Measurements from ENCODE around the gene SLIT1.

The SLIT1 gene

GRCh38 chr10:97215619-97216260, 30.0 kb upstream of the SLIT1 start:
- no peak for TF ChIP-seq JUND (IDR thresholded peaks at IDR 0.05; ENCODE audit: low read depth)
- DNase-seq (ENCODE audit: low read depth in 1 of 2, low spot score in 1 of 2): no peak
- in situ Hi-C loops (cut with HindIII; ENCODE audit: low pct_unique_long_range_greater_than_20kb, low sequenced_read_pairs): no loop called here

GRCh38 chr10:97213431-97213830, 27.7 kb upstream of the SLIT1 start:
- TF ChIP-seq JUND (IDR thresholded peaks at IDR 0.05; ENCODE audit: low read depth): no peak
- no peak for DNase-seq (ENCODE audit: low read depth in 1 of 2, low spot score in 1 of 2)
- in situ Hi-C loops (cut with HindIII; ENCODE audit: low pct_unique_long_range_greater_than_20kb, low sequenced_read_pairs): no loop called here

- in situ Hi-C loops (cut with HindIII; ENCODE audit: low pct_unique_long_range_greater_than_20kb, low sequenced_read_pairs): no loop called here
- TF ChIP-seq JUND (IDR thresholded peaks at IDR 0.05; ENCODE audit: low read depth): no peak
- no peak for DNase-seq (ENCODE audit: low read depth in 1 of 2, low spot score in 1 of 2)
These were observed 25.5 kb upstream of the SLIT1 start for GRCh38 chr10:97211229-97211628.

GRCh38 chr10:97210543-97210960, 24.8 kb upstream of the SLIT1 start:
- no peak for TF ChIP-seq JUND (IDR thresholded peaks at IDR 0.05; ENCODE audit: low read depth)
- DNase-seq (ENCODE audit: low read depth in 1 of 2, low spot score in 1 of 2): peak; percentile 70 to 84
- in situ Hi-C loops (cut with HindIII; ENCODE audit: low pct_unique_long_range_greater_than_20kb, low sequenced_read_pairs): no loop called here

GRCh38 chr10:97207756-97208346, 22.1 kb upstream of the SLIT1 start:
- DNase-seq (ENCODE audit: low read depth in 1 of 2, low spot score in 1 of 2): no peak
- in situ Hi-C loops (cut with HindIII; ENCODE audit: low pct_unique_long_range_greater_than_20kb, low sequenced_read_pairs): no loop called here
- no peak for TF ChIP-seq JUND (IDR thresholded peaks at IDR 0.05; ENCODE audit: low read depth)

GRCh38 chr10:97207131-97207530, 21.4 kb upstream of the SLIT1 start:
- TF ChIP-seq JUND (IDR thresholded peaks at IDR 0.05; ENCODE audit: low read depth): no peak
- no peak for DNase-seq (ENCODE audit: low read depth in 1 of 2, low spot score in 1 of 2)
- in situ Hi-C loops (cut with HindIII; ENCODE audit: low pct_unique_long_range_greater_than_20kb, low sequenced_read_pairs): no loop called here

- TF ChIP-seq JUND (IDR thresholded peaks at IDR 0.05; ENCODE audit: low read depth): no peak
- in situ Hi-C loops (cut with HindIII; ENCODE audit: low pct_unique_long_range_greater_than_20kb, low sequenced_read_pairs): no loop called here
- no peak for DNase-seq (ENCODE audit: low read depth in 1 of 2, low spot score in 1 of 2)
These were observed 19.3 kb upstream of the SLIT1 start for GRCh38 chr10:97204826-97205679.

- in situ Hi-C loops (cut with HindIII; ENCODE audit: low pct_unique_long_range_greater_than_20kb, low sequenced_read_pairs): no loop called here
- DNase-seq (ENCODE audit: low read depth in 1 of 2, low spot score in 1 of 2): no peak
- TF ChIP-seq JUND (IDR thresholded peaks at IDR 0.05; ENCODE audit: low read depth): no peak
These were observed 17.5 kb upstream of the SLIT1 start for GRCh38 chr10:97203220-97203619.

- in situ Hi-C loops (cut with HindIII; ENCODE audit: low pct_unique_long_range_greater_than_20kb, low sequenced_read_pairs): no loop called here
- no peak for TF ChIP-seq JUND (IDR thresholded peaks at IDR 0.05; ENCODE audit: low read depth)
- DNase-seq (ENCODE audit: low read depth in 1 of 2, low spot score in 1 of 2): no peak
These were observed 14.9 kb upstream of the SLIT1 start for GRCh38 chr10:97200616-97201015.

- TF ChIP-seq JUND (IDR thresholded peaks at IDR 0.05; ENCODE audit: low read depth): no peak
- DNase-seq (ENCODE audit: low read depth in 1 of 2, low spot score in 1 of 2): no peak
- in situ Hi-C loops (cut with HindIII; ENCODE audit: low pct_unique_long_range_greater_than_20kb, low sequenced_read_pairs): no loop called here
These were observed 13.4 kb upstream of the SLIT1 start for GRCh38 chr10:97199152-97199551.

- in situ Hi-C loops (cut with HindIII; ENCODE audit: low pct_unique_long_range_greater_than_20kb, low sequenced_read_pairs): no loop called here
- DNase-seq (ENCODE audit: low read depth in 1 of 2, low spot score in 1 of 2): peak in 1 of 2 experiments; percentile 61
- no peak for TF ChIP-seq JUND (IDR thresholded peaks at IDR 0.05; ENCODE audit: low read depth)
These were observed 11.3 kb upstream of the SLIT1 start for GRCh38 chr10:97197030-97197500.

- no peak for TF ChIP-seq JUND (IDR thresholded peaks at IDR 0.05; ENCODE audit: low read depth)
- in situ Hi-C loops (cut with HindIII; ENCODE audit: low pct_unique_long_range_greater_than_20kb, low sequenced_read_pairs): no loop called here
- peak; percentile 42 to 47 for DNase-seq (ENCODE audit: low read depth in 1 of 2, low spot score in 1 of 2)
These were observed 10.7 kb upstream of the SLIT1 start for GRCh38 chr10:97196223-97197029.

Data from T47D (cell line).